Activated T-cell treated with anti-CD3 and anti-CD28 coated beads for 48 hours (primary cell): ENCODE results near the gene CBL.

Experiments
- DNase-seq: peaks from one replicate; pipeline ENCODE4 v3.0.0-alpha.2; 2020; ENCODE audit warnings: low read depth

Gene CBL

GRCh38 chr11:119347940-119348605 lies 141.9 kb downstream of the CBL start:
- no peak for DNase-seq

GRCh38 chr11:119350302-119350701 lies 144.2 kb downstream of the CBL start:
- no peak for DNase-seq

- no peak for DNase-seq
Observed at GRCh38 chr11:119351232-119351631, 145.1 kb downstream of the CBL start.

- DNase-seq, result no peak
Observed at GRCh38 chr11:119352857-119353260, 146.7 kb downstream of the CBL start.

- DNase-seq, result no peak
Observed at GRCh38 chr11:119355091-119355843, 149.1 kb downstream of the CBL start.

- DNase-seq, result peak; percentile 68
Observed at GRCh38 chr11:119356349-119357031, 150.4 kb downstream of the CBL start.

GRCh38 chr11:119357074-119357473 lies 150.9 kb downstream of the CBL start:
- no peak for DNase-seq
